HG03108 (cell line): ENCODE results near the gene ZNF276.
"Not testable (repeated sequence)": the region's sequence is repeated elsewhere in the genome, so short reads cannot be mapped to it uniquely, and the experiment has no call there.

Source experiments
- ATAC-seq: cut with Tn5 transposase; IDR thresholded peaks from one replicate; pipeline ENCODE4 v1.9.1; 2021; ENCODE audit warnings: moderate library complexity; ENCODE audit not compliant: unreplicated experiment

ZNF276 gene

GRCh38 chr16:89733792-89734191 is 12.5 kb downstream of the ZNF276 start:
- no peak for ATAC-seq

- no peak for ATAC-seq
Observed at GRCh38 chr16:89736554-89736953, 15.2 kb downstream of the ZNF276 start.

GRCh38 chr16:89737341-89738071 is 16.2 kb downstream of the ZNF276 start:
- ATAC-seq, result no peak

GRCh38 chr16:89738072-89738377 is 16.7 kb downstream of the ZNF276 start:
- no peak for ATAC-seq

- no peak for ATAC-seq
Observed at GRCh38 chr16:89738538-89739317, 17.4 kb downstream of the ZNF276 start.

GRCh38 chr16:89739383-89739782 is 18.0 kb downstream of the ZNF276 start:
- ATAC-seq, result no peak

- no peak for ATAC-seq
Observed at GRCh38 chr16:89741342-89742014, 20.1 kb downstream of the ZNF276 start.

- ATAC-seq, result no peak
Observed at GRCh38 chr16:89742948-89743347, 21.6 kb downstream of the ZNF276 start.

GRCh38 chr16:89744813-89745212 is 23.5 kb downstream of the ZNF276 start:
- no peak for ATAC-seq

GRCh38 chr16:89746043-89746442 is 24.7 kb downstream of the ZNF276 start:
- no peak for ATAC-seq

- no peak for ATAC-seq
Observed at GRCh38 chr16:89748076-89748475, 26.7 kb downstream of the ZNF276 start.

- ATAC-seq, result no peak
Observed at GRCh38 chr16:89748921-89749320, 27.6 kb downstream of the ZNF276 start.

GRCh38 chr16:89749637-89750036 is 28.3 kb downstream of the ZNF276 start:
- no peak for ATAC-seq

- no peak for ATAC-seq
Observed at GRCh38 chr16:89759746-89760340, 38.5 kb downstream of the ZNF276 start.

GRCh38 chr16:89761304-89761922 is 40.1 kb downstream of the ZNF276 start:
- ATAC-seq, result no peak

- peak; percentile 86 for ATAC-seq
Observed at GRCh38 chr16:89764711-89765201, 43.4 kb downstream of the ZNF276 start.

- no peak for ATAC-seq
Observed at GRCh38 chr16:89765292-89765830, 44.0 kb downstream of the ZNF276 start.

- no peak for ATAC-seq
Observed at GRCh38 chr16:89770367-89770766, 49.0 kb downstream of the ZNF276 start.

- ATAC-seq, result no peak
Observed at GRCh38 chr16:89775223-89775622, 53.9 kb downstream of the ZNF276 start.

- not testable (repeated sequence) for ATAC-seq
Observed at GRCh38 chr16:89778211-89778610, 56.9 kb downstream of the ZNF276 start.
